HUES48 (cell line): ENCODE measurements around the gene HMGB3.

Experiments
- H3K27ac ChIP-seq: one replicate; pipeline ENCODE4 v1.7.0; 2013; ENCODE audit warnings: low read depth, low read length, inconsistent platforms
- H3K27me3 ChIP-seq: 2 replicates; pipeline ENCODE4 v1.6.1; 2013; ENCODE audit warnings: mild to moderate bottlenecking, low read length; ENCODE audit not compliant: control insufficient read depth, insufficient read depth
- H3K36me3 ChIP-seq: 2 replicates; pipeline ENCODE4 v1.6.1; 2013; ENCODE audit warnings: low read length; ENCODE audit not compliant: control insufficient read depth, insufficient read depth
- H3K4me1 ChIP-seq: 2 replicates; pipeline ENCODE4 v1.6.1; 2013; ENCODE audit warnings: mild to moderate bottlenecking, low read length; ENCODE audit not compliant: control insufficient read depth, insufficient read depth
- H3K4me3 ChIP-seq: 2 replicates; pipeline ENCODE4 v1.5.1; 2013; ENCODE audit warnings: mild to moderate bottlenecking, low read depth, low read length
- H3K9ac ChIP-seq: 2 replicates; pipeline ENCODE4 v1.6.1; 2013; ENCODE audit warnings: mild to moderate bottlenecking, low read depth, low read length, moderate library complexity
- H3K9me3 ChIP-seq: 2 replicates; pipeline ENCODE4 v1.6.1; 2013; ENCODE audit warnings: low read length; ENCODE audit not compliant: control insufficient read depth, insufficient read depth

HMGB3 gene

DNA sequence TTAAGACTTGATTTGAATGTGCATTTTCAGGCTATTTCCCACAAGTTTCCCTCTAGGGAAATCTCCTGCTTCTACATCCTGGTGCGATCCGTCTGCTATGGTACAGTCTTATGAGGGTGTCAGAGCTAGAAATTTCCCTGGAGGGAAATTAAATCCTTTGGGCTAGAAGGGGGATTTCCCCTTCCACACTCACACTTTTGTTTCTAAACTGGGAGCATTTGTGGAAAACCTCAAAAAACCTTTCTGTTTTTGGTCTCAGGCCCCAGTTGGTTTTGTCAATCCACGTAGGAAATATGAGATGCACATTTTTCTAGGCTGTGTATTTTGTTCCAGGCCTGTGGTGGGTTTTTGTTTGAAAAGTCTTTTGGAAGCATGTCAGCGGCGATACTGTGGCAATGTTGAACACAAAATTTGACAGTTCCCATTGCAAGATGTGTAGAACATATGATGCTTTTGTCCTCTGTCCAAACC lies 17.8 kb downstream of the HMGB3 start:
- Histone ChIP-seq H3K9me3 (peaks cover 15% of the 10 kb centered on the region; the same call in 1 of the 2 replicates), H3K4me1 (no peaks in the 10 kb centered on the region), H3K4me3 (no peak overlapping the region), H3K27ac (no peak overlapping the region), H3K27me3 (no peaks in the 10 kb centered on the region), H3K36me3 (no peaks in the 10 kb centered on the region), H3K9ac (no peak overlapping the region)

DNA sequence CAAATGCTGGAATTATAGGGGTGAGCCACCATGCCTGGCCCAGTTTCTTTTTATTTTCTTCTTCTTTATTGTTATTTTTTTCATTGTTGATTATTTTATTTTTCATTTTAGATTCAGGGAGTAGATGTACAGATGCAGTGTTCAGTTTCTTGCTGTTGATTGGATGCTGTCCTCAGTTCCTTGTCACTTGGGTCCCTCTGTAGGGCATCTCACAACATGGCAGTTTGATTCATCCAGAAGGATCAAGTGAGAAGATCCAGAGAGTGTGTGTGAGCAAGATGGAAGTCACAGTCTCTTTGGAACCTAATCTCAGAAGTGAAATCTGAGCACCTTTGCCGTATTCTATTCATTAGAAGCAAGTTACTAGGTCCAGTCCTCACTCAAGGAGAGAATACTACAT lies 20.9 kb downstream of the HMGB3 start:
- H3K27ac ChIP-seq, result no peak overlapping the region
- H3K36me3 ChIP-seq, result no peaks in the 10 kb centered on the region
- no peak overlapping the region for H3K4me3 ChIP-seq
- H3K4me1 ChIP-seq, result no peaks in the 10 kb centered on the region
- peaks cover 14% of the 10 kb centered on the region for H3K9me3 ChIP-seq
- H3K27me3 ChIP-seq, result no peaks in the 10 kb centered on the region
- no peak overlapping the region for H3K9ac ChIP-seq

GRCh38 chrX:151006410-151007109 lies 23.4 kb downstream of the HMGB3 start:
- H3K27me3 ChIP-seq, result no peaks in the 10 kb centered on the region
- H3K9ac ChIP-seq, result no peak overlapping the region
- H3K9me3 ChIP-seq, result peaks cover 13% of the 10 kb centered on the region

GRCh38 chrX:151009582-151009981 lies 26.4 kb downstream of the HMGB3 start:
- H3K27ac ChIP-seq, result no peak overlapping the region
- no peaks in the 10 kb centered on the region for H3K36me3 ChIP-seq
- H3K4me1 ChIP-seq, result no peaks in the 10 kb centered on the region
- H3K4me3 ChIP-seq, result no peak overlapping the region
- no peaks in the 10 kb centered on the region for H3K27me3 ChIP-seq
- peaks cover 30% of the 10 kb centered on the region for H3K9me3 ChIP-seq
- H3K9ac ChIP-seq, result no peak overlapping the region

More at GRCh38 chrX:151006410-151007109, 23.4 kb downstream of the HMGB3 start:
- no peak overlapping the region for H3K4me3 ChIP-seq
- H3K36me3 ChIP-seq, result no peaks in the 10 kb centered on the region
- H3K4me1 ChIP-seq, result no peaks in the 10 kb centered on the region
- H3K27ac ChIP-seq, result no peak overlapping the region

DNA sequence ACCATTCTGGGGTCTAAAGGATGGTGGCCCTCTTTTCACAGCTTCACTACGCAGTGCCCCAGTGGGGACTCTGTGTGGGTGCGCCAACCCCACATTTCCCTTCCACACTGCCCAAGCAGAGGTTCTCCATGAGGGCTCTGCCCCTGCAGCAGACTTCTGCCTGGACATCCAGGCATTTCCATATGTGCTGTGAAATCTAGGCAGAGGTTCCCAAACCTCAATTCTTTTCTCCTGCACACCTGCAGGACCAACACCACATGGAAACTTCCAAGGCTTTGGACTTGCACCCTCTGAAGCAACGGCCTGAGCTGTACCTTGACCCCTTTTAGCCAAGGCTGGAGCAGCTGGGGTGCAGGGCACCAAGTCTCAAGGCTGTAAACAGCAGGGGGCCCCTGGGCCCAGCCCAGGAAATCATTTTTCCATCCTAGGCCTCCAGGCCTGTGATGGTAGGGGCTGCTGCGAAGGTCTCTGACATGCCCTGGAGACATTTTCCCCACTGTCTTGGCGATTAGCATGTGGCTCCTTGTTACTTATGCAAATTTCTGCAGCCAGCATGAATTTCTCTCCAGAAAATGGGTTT lies 30.1 kb downstream of the HMGB3 start:
- no peaks in the 10 kb centered on the region for H3K36me3 ChIP-seq
- H3K4me3 ChIP-seq, result no peak overlapping the region
- H3K9me3 ChIP-seq, result peaks cover 36% of the 10 kb centered on the region
- no peak overlapping the region for H3K27ac ChIP-seq
- H3K27me3 ChIP-seq, result no peaks in the 10 kb centered on the region
- H3K4me1 ChIP-seq, result no peaks in the 10 kb centered on the region
- no peak overlapping the region for H3K9ac ChIP-seq

DNA sequence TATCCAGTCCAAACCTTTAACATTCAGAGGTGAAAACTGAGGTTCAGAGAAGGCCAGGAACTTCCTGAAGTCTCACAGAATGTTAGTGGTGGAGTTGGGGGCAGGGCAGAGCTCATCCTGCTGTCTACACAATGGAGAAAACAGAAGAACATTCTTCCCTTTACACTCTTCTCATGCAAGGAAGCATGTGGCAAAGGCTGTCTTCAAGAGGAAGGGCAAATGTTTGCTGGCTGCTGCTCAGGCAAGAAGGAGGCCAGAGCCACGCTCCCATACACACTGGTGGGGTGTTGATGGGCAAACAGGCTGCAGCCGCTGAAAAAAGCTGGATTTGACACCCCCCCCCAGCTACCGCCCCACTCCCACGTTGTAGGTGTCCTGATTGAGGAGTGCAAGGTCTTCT lies 32.5 kb downstream of the HMGB3 start:
- Histone ChIP-seq H3K9ac (no peak overlapping the region), H3K4me3 (no peak overlapping the region), H3K9me3 (peaks cover 35% of the 10 kb centered on the region), H3K27me3 (no peaks in the 10 kb centered on the region), H3K36me3 (no peaks in the 10 kb centered on the region), H3K4me1 (no peaks in the 10 kb centered on the region), H3K27ac (no peak overlapping the region)

DNA sequence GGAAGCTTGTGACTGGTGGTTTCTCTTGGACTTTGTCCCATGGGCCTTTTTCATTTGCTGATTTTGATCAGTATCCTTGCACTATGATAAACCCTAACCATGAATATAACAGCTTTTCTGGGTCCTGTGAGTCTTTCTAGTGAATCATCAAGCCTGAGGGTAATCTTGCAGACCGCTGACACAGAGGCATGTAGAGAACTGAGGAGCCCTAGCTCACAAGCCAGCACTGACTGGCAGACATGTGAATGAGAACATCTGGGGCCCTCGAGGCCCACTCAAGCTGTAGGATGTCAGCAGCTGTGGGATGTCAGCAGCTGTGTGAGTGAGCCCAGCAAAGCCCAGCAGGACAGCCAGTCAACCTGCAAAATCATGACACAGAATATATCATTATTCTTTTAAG lies 36.7 kb downstream of the HMGB3 start:
- no peak overlapping the region for H3K9ac ChIP-seq
- no peak overlapping the region for H3K4me3 ChIP-seq
- no peak overlapping the region for H3K27ac ChIP-seq
- H3K9me3 ChIP-seq, result peaks cover 19% of the 10 kb centered on the region
- H3K27me3 ChIP-seq, result no peaks in the 10 kb centered on the region
- no peaks in the 10 kb centered on the region for H3K4me1 ChIP-seq
- no peaks in the 10 kb centered on the region for H3K36me3 ChIP-seq

DNA sequence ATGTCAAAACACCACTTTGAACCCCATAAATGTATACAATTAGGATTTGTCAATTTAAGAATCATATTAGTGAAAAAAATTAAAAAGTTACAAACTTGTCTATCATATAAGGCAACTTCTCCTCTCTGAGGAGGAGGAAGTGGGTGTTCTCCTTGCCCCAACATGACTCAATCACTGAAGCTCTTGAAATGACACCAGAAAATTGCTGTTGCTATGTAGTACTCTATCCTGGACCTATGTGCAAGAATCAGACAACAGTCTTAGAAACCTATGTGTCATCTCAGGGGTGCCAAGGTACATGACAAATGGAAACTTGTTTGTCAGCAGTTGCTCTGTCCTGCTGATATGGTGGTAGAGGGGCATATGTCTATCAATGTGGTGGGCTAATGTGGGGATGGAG lies 47.7 kb downstream of the HMGB3 start:
- no peak overlapping the region for H3K27ac ChIP-seq
- H3K9ac ChIP-seq, result no peak overlapping the region
- no peaks in the 10 kb centered on the region for H3K27me3 ChIP-seq
- no peak overlapping the region for H3K4me3 ChIP-seq
- no peaks in the 10 kb centered on the region for H3K36me3 ChIP-seq
- peaks cover 8% of the 10 kb centered on the region; the same call in 1 of the 2 replicates for H3K9me3 ChIP-seq
- H3K4me1 ChIP-seq, result no peaks in the 10 kb centered on the region

DNA sequence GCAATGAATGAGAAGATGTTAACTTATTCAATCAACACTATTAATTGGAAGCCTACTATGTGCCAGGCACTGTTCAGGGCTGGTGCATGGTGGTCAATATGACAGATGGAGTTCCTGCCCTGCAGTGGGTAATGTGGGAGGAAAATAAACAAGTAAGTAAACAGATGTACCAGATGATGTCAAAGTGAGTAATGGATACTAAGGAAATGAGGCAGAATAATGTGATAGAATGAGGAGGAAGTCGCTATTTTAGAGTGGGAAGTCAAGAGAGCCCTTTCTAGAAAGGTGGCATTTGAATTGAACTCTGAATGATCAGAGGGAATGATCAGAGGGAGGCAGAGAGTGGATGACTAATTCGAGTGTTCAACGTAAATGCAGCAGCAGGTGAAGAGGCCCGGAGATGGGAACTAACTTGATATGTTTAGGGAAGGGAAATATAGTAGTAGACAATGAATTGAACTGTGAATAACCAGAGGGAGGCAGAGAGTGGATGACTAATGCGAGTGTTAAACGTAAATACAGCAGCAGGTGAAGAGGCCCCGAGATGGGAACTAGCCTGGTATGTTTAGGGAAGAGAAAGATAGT lies 48.3 kb downstream of the HMGB3 start:
- Histone ChIP-seq H3K9me3 (peaks cover 8% of the 10 kb centered on the region; the same call in 1 of the 2 replicates), H3K27ac (no peak overlapping the region), H3K4me3 (no peak overlapping the region), H3K9ac (no peak overlapping the region), H3K36me3 (no peaks in the 10 kb centered on the region), H3K27me3 (no peaks in the 10 kb centered on the region), H3K4me1 (no peaks in the 10 kb centered on the region)

DNA sequence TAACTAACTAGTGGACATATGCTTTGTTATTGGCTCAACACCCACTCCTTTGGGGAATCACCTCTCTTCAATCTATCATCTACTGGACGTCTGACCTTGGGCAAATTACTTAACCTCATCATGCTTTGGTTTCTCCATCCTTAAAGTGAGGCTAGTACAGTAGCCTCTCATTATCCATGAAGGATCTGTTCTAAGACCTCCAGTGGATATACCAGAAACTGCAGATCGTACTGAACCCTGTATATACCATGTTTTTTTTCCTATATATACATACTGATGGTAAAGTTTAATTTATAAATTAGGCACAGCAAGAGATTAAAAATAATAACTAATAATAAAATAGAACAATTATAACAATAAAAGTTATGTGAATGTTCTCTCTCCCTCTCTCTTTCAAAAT lies 56.2 kb downstream of the HMGB3 start:
- H3K9ac ChIP-seq, result no peak overlapping the region
- H3K27me3 ChIP-seq, result no peaks in the 10 kb centered on the region
- no peak overlapping the region for H3K27ac ChIP-seq
- peaks cover 25% of the 10 kb centered on the region for H3K9me3 ChIP-seq
- H3K4me3 ChIP-seq, result no peak overlapping the region
- no peaks in the 10 kb centered on the region for H3K36me3 ChIP-seq
- no peaks in the 10 kb centered on the region for H3K4me1 ChIP-seq
